Measurements from ENCODE around the gene MSS51.
"Not testable (repeated sequence)": the region's sequence is repeated elsewhere in the genome, so short reads cannot be mapped to it uniquely, and the experiment has no call there.

MSS51 gene

DNA sequence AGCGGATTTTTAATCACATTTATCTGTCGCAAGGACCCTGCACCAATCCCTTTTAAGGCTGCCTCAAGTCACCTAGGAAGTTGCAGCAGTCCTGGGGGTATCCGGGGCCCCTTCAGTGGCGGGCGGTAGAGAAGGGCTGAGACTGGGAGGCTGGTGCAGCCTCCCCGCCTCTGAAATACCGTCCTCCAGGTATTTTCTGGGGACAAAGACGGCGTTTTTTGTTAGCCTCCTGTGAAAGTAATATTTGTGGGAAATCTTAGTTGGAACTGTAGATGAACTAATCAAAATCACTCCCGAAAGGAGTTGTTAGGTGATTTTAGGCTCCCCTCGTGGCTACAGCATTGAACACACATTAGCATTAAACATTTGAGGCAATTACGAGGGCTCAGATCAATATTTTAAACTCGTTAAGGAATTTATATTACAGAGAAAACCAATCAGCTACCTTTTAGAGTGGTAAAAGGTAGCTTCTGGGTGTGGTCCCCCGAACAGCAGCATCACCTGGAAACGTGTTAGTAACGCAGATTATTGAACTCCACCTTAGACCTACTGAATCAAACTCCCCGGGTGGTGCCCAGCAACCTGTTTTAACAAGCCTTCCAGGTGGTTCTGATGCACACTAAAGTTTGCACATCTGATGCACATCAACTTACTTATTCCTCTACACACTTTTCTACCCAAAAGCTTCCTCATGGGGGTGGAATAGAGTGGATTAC, 19.0 kb downstream of the MSS51 start:
- no peak for ATAC-seq
- DNase-seq, result no peak

- DNase-seq, result peak; percentile 98
- ATAC-seq, result peak; percentile 97
Observed at GRCh38 chr10:73413528-73414229, 19.7 kb downstream of the MSS51 start, which contains the start of gene ANXA7. TSS of gene ANXA7 (minus strand) at chr10:73414058. CDS start at chr10:73400856, 13,202 bp downstream.

DNA sequence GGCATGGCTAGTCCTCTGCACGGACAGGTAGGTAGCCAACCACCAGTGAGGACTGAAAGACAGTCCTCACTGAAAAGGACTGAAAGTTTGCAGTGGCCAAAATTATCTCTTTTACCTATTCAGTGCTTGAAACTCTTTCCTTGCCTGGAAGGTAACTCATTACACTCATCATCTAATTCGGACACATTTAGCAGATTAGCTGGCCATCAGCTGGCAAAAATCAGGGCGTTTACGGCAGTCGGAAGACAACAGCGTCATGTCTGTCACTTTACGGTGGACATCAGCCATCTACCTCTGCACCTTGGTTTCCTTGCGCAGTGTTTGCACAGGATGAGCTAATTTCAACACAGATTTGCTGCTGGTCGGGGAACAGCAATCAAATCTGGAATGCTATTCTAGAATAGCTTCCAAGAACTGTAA, 20.2 kb downstream of the MSS51 start:
- peak; percentile 12 for ATAC-seq
- DNase-seq, result no peak

DNA sequence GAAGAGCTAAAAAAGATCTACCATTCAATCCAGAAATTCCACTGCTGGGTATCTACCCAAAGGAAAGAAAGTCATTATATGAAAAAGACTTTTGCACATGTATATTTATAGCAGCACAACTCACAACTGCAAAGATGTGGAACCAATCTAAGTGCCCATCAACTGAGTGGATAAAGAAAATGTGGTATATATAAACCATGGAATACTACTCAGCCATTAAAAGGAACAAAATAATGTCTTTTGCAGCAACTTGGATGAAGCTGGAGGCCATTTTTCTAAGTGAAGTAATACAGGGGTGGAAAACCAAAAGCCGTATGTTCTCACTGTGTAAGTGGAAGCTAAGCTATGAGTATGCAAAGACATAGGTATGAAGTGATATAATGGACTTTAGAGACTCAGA, 22.5 kb downstream of the MSS51 start:
- ATAC-seq (no peak), DNase-seq (no peak)

- no peak for ATAC-seq
Observed at GRCh38 chr10:73408978-73409521, 24.3 kb downstream of the MSS51 start.

GRCh38 chr10:73408061-73408460, 25.3 kb downstream of the MSS51 start:
- ATAC-seq, result no peak

More at GRCh38 chr10:73408978-73409521, 24.3 kb downstream of the MSS51 start:
- no peak for DNase-seq

DNA sequence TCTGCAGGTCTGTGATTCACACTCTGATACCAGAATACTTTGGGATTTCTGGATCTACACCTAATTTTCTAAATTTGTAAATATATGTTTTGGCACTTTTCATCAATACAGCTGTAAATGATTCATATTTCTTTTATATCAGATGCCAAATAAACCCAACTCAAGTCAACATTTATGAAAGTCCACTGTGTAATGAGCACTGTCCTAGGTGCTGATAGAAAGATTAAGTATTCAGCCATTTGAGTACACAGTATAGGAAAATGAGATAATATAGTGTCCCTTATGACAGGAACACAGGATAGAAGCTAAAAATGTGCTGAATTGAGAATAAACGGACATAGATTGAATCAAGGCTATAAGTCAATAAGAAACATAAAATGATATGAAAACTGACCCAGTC, 25.9 kb downstream of the MSS51 start:
- ATAC-seq (no peak), DNase-seq (no peak)

More at GRCh38 chr10:73408061-73408460, 25.3 kb downstream of the MSS51 start:
- DNase-seq, result no peak

DNA sequence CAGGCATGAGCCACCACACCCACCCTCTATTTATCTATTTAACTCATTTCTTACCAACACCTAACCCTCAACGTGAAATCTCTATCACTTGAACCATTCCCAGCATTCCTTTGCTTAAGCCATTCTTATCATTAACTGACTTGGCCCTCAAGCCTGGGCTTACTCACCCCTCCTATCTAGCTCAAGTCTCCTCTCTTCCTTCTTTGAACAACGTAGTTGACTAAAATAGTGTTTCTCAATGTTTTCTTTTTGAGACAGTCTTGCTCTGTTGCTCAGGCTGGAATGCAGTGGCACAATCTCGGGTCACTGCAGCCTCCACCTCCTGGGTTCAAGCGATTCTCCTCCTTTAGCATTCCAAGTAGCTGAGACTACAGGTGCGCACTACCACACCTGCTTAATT, 26.5 kb downstream of the MSS51 start:
- DNase-seq (no peak), ATAC-seq (no peak)

GRCh38 chr10:73405556-73405955, 27.8 kb downstream of the MSS51 start:
- DNase-seq (no peak), ATAC-seq (no peak)

DNA sequence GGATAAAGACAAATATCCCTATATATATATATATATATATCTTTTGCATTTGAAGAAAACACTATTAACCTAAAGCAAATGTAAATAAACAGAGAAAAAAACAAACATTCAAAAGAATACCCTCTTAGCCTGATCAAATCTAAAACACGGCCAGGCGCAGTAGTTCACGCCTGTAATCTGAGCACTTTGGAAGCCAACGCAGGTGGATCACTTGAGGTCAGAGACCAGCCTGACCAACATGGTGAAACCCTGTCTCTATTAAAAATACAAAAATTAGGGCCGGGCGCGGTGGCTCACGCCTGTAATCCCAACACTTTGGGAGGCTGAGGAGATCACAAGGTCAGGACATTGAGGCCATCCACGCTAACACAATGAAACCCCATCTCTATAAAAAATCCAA, 28.7 kb downstream of the MSS51 start:
- ATAC-seq (no peak), DNase-seq (no peak)

- ATAC-seq (no peak), DNase-seq (no peak)
Observed at GRCh38 chr10:73401636-73402035, 31.7 kb downstream of the MSS51 start.

- ATAC-seq, result no peak
- DNase-seq, result no peak
Observed at GRCh38 chr10:73399063-73399462, 34.3 kb downstream of the MSS51 start.

- DNase-seq (no peak), ATAC-seq (no peak)
Observed at GRCh38 chr10:73398024-73398423, 35.3 kb downstream of the MSS51 start.

- not testable (repeated sequence) for DNase-seq, ATAC-seq
Observed at GRCh38 chr10:73394325-73394724, 39.0 kb downstream of the MSS51 start.

GRCh38 chr10:73388228-73388627, 45.1 kb downstream of the MSS51 start:
- ATAC-seq (no peak), DNase-seq (no peak)

- DNase-seq, result no peak
- no peak for ATAC-seq
Observed at GRCh38 chr10:73386583-73386982, 46.8 kb downstream of the MSS51 start.

GRCh38 chr10:73379064-73379748, 54.2 kb downstream of the MSS51 start:
- ATAC-seq, result peak; percentile 36

GRCh38 chr10:73376679-73377078, 56.7 kb downstream of the MSS51 start:
- DNase-seq (no peak), ATAC-seq (no peak)

More at GRCh38 chr10:73379064-73379748, 54.2 kb downstream of the MSS51 start:
- DNase-seq, result no peak
